ENCODE data around the gene PLOD2.

GRCh38 chr3:146181216-146181615, 20.2 kb upstream of the PLOD2 start:
- TF ChIP-seq, protein P1, sequence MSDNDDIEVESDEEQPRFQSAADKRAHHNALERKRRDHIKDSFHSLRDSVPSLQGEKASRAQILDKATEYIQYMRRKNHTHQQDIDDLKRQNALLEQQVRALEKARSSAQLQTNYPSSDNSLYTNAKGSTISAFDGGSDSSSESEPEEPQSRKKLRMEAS (IDR thresholded peaks at IDR 0.05), result no peak
- TF ChIP-seq CTCF (IDR thresholded peaks at IDR 0.05; ENCODE audit: low read depth, low read length, missing input control), result no peak
- no peak for TF ChIP-seq FOXA1 (IDR thresholded peaks at IDR 0.05)
- TF ChIP-seq RAD21 (IDR thresholded peaks at IDR 0.05), result no peak
- no peak for TF ChIP-seq TAF1 (conservative IDR thresholded peaks at IDR 0.05)
- no peak for TF ChIP-seq JUND (IDR thresholded peaks at IDR 0.05)
- no peak for TF ChIP-seq YY1 (IDR thresholded peaks at IDR 0.05)
- TF ChIP-seq ZBTB33 (IDR thresholded peaks at IDR 0.05), result no peak
- TF ChIP-seq, protein P2, sequence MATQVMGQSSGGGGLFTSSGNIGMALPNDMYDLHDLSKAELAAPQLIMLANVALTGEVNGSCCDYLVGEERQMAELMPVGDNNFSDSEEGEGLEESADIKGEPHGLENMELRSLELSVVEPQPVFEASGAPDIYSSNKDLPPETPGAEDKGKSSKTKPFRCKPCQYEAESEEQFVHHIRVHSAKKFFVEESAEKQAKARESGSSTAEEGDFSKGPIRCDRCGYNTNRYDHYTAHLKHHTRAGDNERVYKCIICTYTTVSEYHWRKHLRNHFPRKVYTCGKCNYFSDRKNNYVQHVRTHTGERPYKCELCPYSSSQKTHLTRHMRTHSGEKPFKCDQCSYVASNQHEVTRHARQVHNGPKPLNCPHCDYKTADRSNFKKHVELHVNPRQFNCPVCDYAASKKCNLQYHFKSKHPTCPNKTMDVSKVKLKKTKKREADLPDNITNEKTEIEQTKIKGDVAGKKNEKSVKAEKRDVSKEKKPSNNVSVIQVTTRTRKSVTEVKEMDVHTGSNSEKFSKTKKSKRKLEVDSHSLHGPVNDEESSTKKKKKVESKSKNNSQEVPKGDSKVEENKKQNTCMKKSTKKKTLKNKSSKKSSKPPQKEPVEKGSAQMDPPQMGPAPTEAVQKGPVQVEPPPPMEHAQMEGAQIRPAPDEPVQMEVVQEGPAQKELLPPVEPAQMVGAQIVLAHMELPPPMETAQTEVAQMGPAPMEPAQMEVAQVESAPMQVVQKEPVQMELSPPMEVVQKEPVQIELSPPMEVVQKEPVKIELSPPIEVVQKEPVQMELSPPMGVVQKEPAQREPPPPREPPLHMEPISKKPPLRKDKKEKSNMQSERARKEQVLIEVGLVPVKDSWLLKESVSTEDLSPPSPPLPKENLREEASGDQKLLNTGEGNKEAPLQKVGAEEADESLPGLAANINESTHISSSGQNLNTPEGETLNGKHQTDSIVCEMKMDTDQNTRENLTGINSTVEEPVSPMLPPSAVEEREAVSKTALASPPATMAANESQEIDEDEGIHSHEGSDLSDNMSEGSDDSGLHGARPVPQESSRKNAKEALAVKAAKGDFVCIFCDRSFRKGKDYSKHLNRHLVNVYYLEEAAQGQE (IDR thresholded peaks at IDR 0.05), result no peak

Data from liver (tissue), 3 donors.